AG04449 (cell line): ENCODE measurements around the gene COL5A1.
"Not testable (repeated sequence)": the region's sequence is repeated elsewhere in the genome, so short reads cannot be mapped to it uniquely, and the experiment has no call there.

ENCODE experiments used
- CTCF ChIA-PET: fragments of 350-600 bp; formaldehyde crosslinking; extraction: SDS; loops from one replicate; lab custom pipeline; 2021; ENCODE audit warnings: antibody characterized with exemption; lab: Yijun Ruan, JAX
- POLR2A ChIA-PET: fragments of 400-600, 350-600 bp; formaldehyde crosslinking; extraction: SDS; loops from one replicate; lab custom pipeline; 2020; ENCODE audit warnings: antibody characterized with exemption, inconsistent platforms; lab: Yijun Ruan, JAX
- DNase-seq: peaks from one replicate; pipeline ENCODE4 v3.0.0-alpha.2; 2010; ENCODE audit warnings: low read depth, low spot score
- H3K4me3 ChIP-seq: 2 replicates; pipeline ENCODE4 v1.5.1; 2011; ENCODE audit warnings: low read depth, mild to moderate bottlenecking, control low read depth, low read length
- CTCF ChIP-seq: IDR thresholded peaks from one replicate; pipeline ENCODE4 v1.5.1; 2011; ENCODE audit warnings: mild to moderate bottlenecking, moderate library complexity, low read length, control low read depth, inconsistent platforms; ENCODE audit not compliant: insufficient read depth; ENCODE audit errors: missing control alignments

Gene COL5A1

DNA sequence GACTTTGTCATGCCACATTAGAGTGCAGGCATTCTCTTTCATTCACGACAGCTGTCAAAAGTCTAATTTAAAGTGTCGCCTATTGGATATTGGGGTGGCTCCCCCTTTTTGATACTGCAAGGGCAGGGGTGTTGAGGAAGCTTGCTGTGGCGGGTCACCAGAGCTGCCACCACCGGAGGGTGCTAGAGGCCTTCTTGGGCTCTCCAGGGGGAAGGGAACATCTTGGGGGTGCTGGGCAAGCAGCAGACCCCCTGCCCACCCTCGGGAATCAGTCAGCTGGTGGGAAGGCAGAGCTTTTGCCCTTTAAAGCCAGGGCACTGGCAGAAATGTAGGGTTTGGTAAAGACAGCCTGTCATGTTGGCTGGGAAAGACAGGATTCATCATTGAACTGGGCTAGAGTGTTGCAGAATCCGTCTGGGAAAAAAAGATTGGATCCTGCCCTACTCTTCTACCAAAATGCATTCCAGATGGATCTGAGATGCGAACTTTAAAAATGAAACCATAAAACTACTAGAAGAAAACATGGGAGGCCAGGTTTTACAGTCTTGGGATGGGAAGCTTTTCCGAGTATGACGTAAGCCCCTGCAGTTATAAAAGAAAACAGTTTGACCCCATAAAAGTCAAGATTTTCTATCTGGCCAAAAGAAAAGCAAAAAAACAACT lies 22.3 kb downstream of the COL5A1 start:
- ChIA-PET CTCF (interaction anchor here (0.8 to 4.2 kb wide), 3 partner anchors 26 to 215 kb away, joined by 3 to 22 read pairs (median 7); no protein-coding TSS in a partner anchor), POLR2A (no interaction called here)
- H3K4me3 ChIP-seq: no peak overlapping the region
- peak; percentile 35 for TF ChIP-seq CTCF
- no peak for DNase-seq

- DNase-seq: no peak
- ChIA-PET CTCF (interaction anchor here (0.8 to 4.2 kb wide), 4 partner anchors 25 to 215 kb away, joined by 3 to 22 read pairs (median 5); no protein-coding TSS in a partner anchor), POLR2A (interaction anchor here (0.6 kb wide), 1 partner anchor 224 kb away, joined by 3 read pairs; no protein-coding TSS in a partner anchor)
Observed at GRCh38 chr9:134664446-134664845, 22.8 kb downstream of the COL5A1 start.

DNA sequence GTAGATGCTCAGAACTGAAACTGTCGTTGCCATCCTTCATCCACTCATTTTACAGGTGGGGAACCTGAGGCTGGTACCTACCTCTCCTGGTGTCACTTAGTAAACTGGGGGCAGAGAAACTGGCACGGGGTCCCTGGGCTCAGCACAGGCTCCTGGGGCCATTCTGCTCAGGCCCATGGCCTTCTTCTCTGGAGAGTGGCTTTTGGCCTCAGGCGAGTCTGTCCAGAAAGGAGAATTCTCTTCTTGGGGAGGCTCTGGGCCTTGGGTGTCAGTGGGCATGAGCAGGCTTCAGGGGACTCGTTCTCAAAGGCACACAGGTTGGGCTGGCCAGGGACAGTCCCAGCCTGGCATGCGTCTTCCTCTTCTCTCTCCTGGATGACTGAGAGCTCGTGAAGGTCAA lies 24.6 kb downstream of the COL5A1 start:
- TF ChIP-seq CTCF: no peak
- DNase-seq: no peak
- ChIA-PET CTCF (interaction anchor here (4.2 kb wide), 1 partner anchor 217 kb away, joined by 22 read pairs; no protein-coding TSS in a partner anchor), POLR2A (interaction anchor here (0.6 to 1.0 kb wide), 2 partner anchors 20 to 155 kb away, joined by 3 to 4 read pairs; no protein-coding TSS in a partner anchor)
- H3K4me3 ChIP-seq: no peak overlapping the region

More at GRCh38 chr9:134664446-134664845, 22.8 kb downstream of the COL5A1 start:
- no peak for TF ChIP-seq CTCF
- no peak overlapping the region for H3K4me3 ChIP-seq

GRCh38 chr9:134666831-134667230 lies 25.2 kb downstream of the COL5A1 start:
- H3K4me3 ChIP-seq: no peak overlapping the region
- POLR2A ChIA-PET: interaction anchor here (0.6 to 1.0 kb wide), 2 partner anchors 20 to 156 kb away, joined by 3 to 4 read pairs; no protein-coding TSS in a partner anchor
- no peak for DNase-seq
- CTCF ChIA-PET: interaction anchor here (0.9 to 4.2 kb wide), 2 partner anchors 13 to 218 kb away, joined by 3 to 22 read pairs; no protein-coding TSS in a partner anchor
- no peak for TF ChIP-seq CTCF

- CTCF ChIA-PET: interaction anchor here (4.6 kb wide), 1 partner anchor 20 kb away, joined by 27 read pairs; no protein-coding TSS in a partner anchor
- H3K4me3 ChIP-seq, POLR2A ChIA-PET, DNase-seq: not testable (repeated sequence)
Observed at GRCh38 chr9:134668977-134669376, 27.4 kb downstream of the COL5A1 start.

DNA sequence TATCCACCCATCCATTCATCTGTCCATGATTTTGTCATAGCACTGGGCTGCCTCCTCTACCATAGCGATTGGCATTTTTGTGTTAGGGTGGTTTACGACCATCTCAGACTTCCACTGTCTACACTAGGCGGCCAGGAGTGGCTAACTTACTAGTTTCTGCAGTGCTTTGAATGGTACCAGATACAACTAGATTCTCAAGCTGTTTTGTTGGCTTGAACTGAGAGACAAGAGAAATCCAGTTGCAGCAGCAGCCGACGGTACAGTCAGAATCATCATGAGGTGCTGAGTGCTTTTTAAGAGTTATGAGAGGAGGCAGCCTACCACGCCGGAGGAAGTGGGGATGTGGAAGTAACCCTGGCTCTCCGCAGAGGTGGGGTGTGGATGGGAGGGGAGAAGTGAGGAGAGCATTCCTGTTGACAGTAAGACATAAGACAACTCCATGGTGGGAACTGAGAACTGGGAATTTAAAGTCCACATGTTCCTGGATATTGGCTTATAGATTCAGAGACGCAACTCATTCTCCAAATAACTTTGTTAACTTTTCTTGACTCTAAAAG lies 27.9 kb downstream of the COL5A1 start:
- no peak for DNase-seq
- ChIA-PET POLR2A (interaction anchor here (0.9 to 1.4 kb wide), 3 partner anchors 20 to 26 kb away, joined by 3 to 6 read pairs (median 5); no protein-coding TSS in a partner anchor), CTCF (interaction anchor here (1.7 to 4.6 kb wide), 5 partner anchors 8 to 226 kb away, joined by 4 to 34 read pairs (median 13); no protein-coding TSS in a partner anchor)
- no peak overlapping the region for H3K4me3 ChIP-seq
- TF ChIP-seq CTCF: no peak
